ENCODE measurements around the gene KREMEN1. TPM values are rescaled to one million over a fixed set of nuclear protein-coding genes. Genes with fewer than 3 reads are reported as not detected.

Gene KREMEN1
- total and polyA plus RNA-seq, 9 of the 15 experiments (the other 6 are each of a cell fraction or from before 2014, with no cell fraction given) = 0.69 to 11.5 (median 4.3) TPM

DNA sequence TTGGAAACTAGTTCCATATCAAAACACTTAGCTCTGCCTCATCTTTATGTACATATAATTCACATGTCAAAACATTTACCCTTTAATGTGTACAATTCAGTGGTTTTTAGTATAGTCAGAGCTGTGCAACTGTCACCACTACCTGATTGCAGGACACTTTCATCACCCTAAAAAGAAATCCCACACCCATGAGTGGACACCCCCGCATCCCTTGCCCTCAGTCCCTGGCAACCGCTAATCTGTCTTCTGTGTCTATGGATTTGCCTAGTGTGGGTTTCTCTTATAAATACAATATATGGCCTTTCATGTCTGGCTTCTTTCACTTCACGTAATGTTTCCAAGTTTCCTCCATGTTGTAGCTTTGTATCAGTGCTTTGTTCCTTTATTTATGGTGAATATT, 124.3 kb downstream of the KREMEN1 start (continued):
- TF ChIP-seq FOSL1 (tag; conservative IDR thresholded peaks at IDR 0.05) (0 out of 2 replicates have a peak, but pooled peaks have one; percentile 11), CBX5 (IDR thresholded peaks at IDR 0.05; ENCODE audit: borderline replicate concordance, low read depth) (no peak), HIVEP1 (CRISPR knock-in tag; IDR thresholded peaks at IDR 0.05) (no peak), NFIX (CRISPR knock-in tag; IDR thresholded peaks at IDR 0.05; ENCODE audit: low read depth) (no peak), ZNF197 (CRISPR knock-in tag; IDR thresholded peaks at IDR 0.05; ENCODE audit: low read depth) (no peak), ZZZ3 (IDR thresholded peaks at IDR 0.05) (no peak), ZNF507 (tag; conservative IDR thresholded peaks at IDR 0.05) (no peak), MYNN (IDR thresholded peaks at IDR 0.05) (no peak), MYNN (CRISPR knock-in tag; IDR thresholded peaks at IDR 0.05) (no peak)

DNA sequence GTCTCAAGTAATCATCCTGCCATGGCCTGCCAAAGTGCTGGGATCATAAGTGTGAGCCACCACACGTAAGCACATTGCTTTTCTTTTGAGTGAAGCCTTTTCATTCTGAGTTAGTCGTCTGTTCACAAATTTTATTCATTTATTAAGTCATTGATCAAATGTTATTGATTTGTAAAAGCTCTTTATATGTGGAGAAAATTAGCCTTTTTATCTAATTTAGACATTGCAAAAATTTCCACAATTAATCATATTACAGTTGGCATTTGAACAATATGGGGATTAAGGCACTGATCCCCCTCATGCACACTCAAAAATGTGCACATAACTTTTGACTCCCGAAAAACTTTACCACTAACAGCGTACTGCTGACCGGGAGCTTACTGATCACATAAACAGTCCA, 125.4 kb downstream of the KREMEN1 start:
- DNase-seq (ENCODE audit: extremely low read depth in 1 of 4, low spot score in 3 of 4) = no peak
- H3K4me3 ChIP-seq = no peak overlapping the region
- no peak for ATAC-seq
- intact Hi-C loops (cut with micrococcal nuclease) = no loop called here
- in situ Hi-C loops (cut with MboI) = no loop called here
- H3K27me3 ChIP-seq (ENCODE audit: control insufficient read depth in 2 of 2, insufficient read depth in 2 of 2, low read length in 2 of 2) = no peaks in the 10 kb centered on the region
- no peaks in the 10 kb centered on the region for H3K36me3 ChIP-seq (ENCODE audit: control insufficient read depth, insufficient read depth, low read length)
- H3K27ac ChIP-seq (ENCODE audit: extremely low read depth, low read depth, low read length) = no peak overlapping the region
- peaks cover 41 to 46% of the 10 kb centered on the region in 2 experiments for H3K4me1 ChIP-seq (replicated peaks in 1 of 2; ENCODE audit: control insufficient read depth in 2 of 2, insufficient read depth in 2 of 2, low read length in 2 of 2)
- ChIA-PET CTCF (ENCODE audit: low intra/inter-chr PET ratio) (no interaction called here), POLR2A (interaction anchor here (1.5 kb wide), 1 partner anchor 69 kb away, joined by 3 read pairs; the partner anchor contains the start of gene RHBDD3)
- H3K79me2 ChIP-seq (ENCODE audit: control insufficient read depth, insufficient read depth, low read length) = no peaks in the 10 kb centered on the region; the same call in 2 of the 3 replicates
- no TSS peak for BruUV-seq (replicated peaks)
- FAIRE-seq = no peak
- H4K20me1 ChIP-seq (replicated peaks; ENCODE audit: control insufficient read depth, insufficient read depth, low read length) = no peaks in the 10 kb centered on the region
- H2AFZ ChIP-seq (ENCODE audit: low read depth, low read length) = no peak overlapping the region
- WGBS (ENCODE audit: insufficient coverage, low coverage, missing lambda C conversion rate) = 96% methylated on average over 5 of the region's 5 CpGs
- peaks cover 2% of the 10 kb centered on the region for H3K9me3 ChIP-seq (replicated peaks; ENCODE audit: control insufficient read depth, insufficient read depth, low read depth, low read length)
- no peak overlapping the region for H3K4me2 ChIP-seq (ENCODE audit: insufficient read depth, low read length)
- no peaks in the 10 kb centered on the region for H3K9me1 ChIP-seq (ENCODE audit: control insufficient read depth, insufficient read depth, low read length)
- H3K9ac ChIP-seq (ENCODE audit: insufficient read depth in 1 of 2, low read depth in 2 of 2, low read length in 2 of 2) = no peak overlapping the region
- peak; percentile 7; the same call in 1 of the 2 replicates for TF ChIP-seq BCOR (IDR thresholded peaks at IDR 0.05)
- peak; percentile 40 for TF ChIP-seq ZNF121 (CRISPR knock-in tag; conservative IDR thresholded peaks at IDR 0.05)
- TF ChIP-seq KLF1 (tag; IDR thresholded peaks at IDR 0.05) = no peak
- TF ChIP-seq ZNF239 (CRISPR knock-in tag; IDR thresholded peaks at IDR 0.05) = no peak
- no peak for TF ChIP-seq HCFC1 (IDR thresholded peaks at IDR 0.05; ENCODE audit: low read depth, low read length)
- no peak for TF ChIP-seq ZNF436 (CRISPR knock-in tag; IDR thresholded peaks at IDR 0.05)
- TF ChIP-seq SMARCB1 (IDR thresholded peaks at IDR 0.05; ENCODE audit: insufficient read length, low read depth) = no peak
- no peak for TF ChIP-seq ZNF12 (CRISPR knock-in tag; IDR thresholded peaks at IDR 0.05)
- no peak for TF ChIP-seq HDAC2 (IDR thresholded peaks at IDR 0.05)
- TF ChIP-seq NELFE (IDR thresholded peaks at IDR 0.05; ENCODE audit: insufficient read depth, insufficient read length) = no peak
- 0 out of 4 replicates have a peak, but pooled peaks of 1 of the 2 experiments have one; percentile 36 for TF ChIP-seq KDM1A (IDR thresholded peaks at IDR 0.05)
- TF ChIP-seq RBM25 (IDR thresholded peaks at IDR 0.05; ENCODE audit: low read depth, low read length, severe bottlenecking) = peak; percentile 53
- TF ChIP-seq, protein P1, sequence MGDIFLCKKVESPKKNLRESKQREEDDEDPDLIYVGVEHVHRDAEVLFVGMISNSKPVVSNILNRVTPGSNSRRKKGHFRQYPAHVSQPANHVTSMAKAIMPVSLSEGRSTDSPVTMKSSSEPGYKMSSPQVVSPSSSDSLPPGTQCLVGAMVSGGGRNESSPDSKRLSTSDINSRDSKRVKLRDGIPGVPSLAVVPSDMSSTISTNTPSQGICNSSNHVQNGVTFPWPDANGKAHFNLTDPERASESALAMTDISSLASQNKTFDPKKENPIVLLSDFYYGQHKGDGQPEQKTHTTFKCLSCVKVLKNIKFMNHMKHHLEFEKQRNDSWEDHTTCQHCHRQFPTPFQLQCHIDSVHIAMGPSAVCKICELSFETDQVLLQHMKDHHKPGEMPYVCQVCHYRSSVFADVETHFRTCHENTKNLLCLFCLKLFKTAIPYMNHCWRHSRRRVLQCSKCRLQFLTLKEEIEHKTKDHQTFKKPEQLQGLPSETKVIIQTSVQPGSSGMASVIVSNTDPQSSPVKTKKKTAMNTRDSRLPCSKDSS (IDR thresholded peaks at IDR 0.05; ENCODE audit: low read depth, partially characterized antibody) = no peak
